SK-N-SH (cell line): ENCODE results near the gene SLC45A1. TPM values are rescaled to one million over a fixed set of nuclear protein-coding genes. Genes with fewer than 3 reads are reported as not detected.
A peak's percentile ranks its signal among the peaks of the same experiment; 100 is the strongest.

Source experiments
- CTCF ChIA-PET: fragments of 300-600, 350-600 bp; formaldehyde crosslinking; extraction: SDS; loops from one replicate; lab custom pipeline; 2021; lab: Yijun Ruan, JAX
- POLR2A ChIA-PET: fragments of 350-600 bp; sonication (Branson Sonifier 250); formaldehyde crosslinking; extraction: SDS; loops from one replicate; lab custom pipeline; 2020; ENCODE audit warnings: antibody characterized with exemption, inconsistent platforms; lab: Yijun Ruan, JAX
- DNase-seq: peaks from one replicate; pipeline ENCODE4 v3.0.0; 2012
- H2AFZ ChIP-seq: fragments of 200-600 bp; sonication (generic); 2 replicates; pipeline ENCODE4 v1.8.1; 2016; ENCODE audit warnings: antibody characterized with exemption, mild to moderate bottlenecking, low read depth
- H3F3A ChIP-seq: fragments of 200-600 bp; sonication (generic); replicated peaks from 2 replicates; pipeline ENCODE3; 2016; ENCODE audit warnings: antibody characterized with exemption, mild to moderate bottlenecking; ENCODE audit not compliant: insufficient read depth
- H3K27ac ChIP-seq, 2 experiments: fragments of 200-500 bp in 1 of 2; fragments of 200-600 bp in 1 of 2; sonication (Bioruptor generic) in 1 of 2; sonication (generic), shearing (Covaris generic) in 1 of 2; 2 replicates each; pipeline versions ENCODE4 v1.5.1 to v1.6.1; 2014 to 2016; ENCODE audit warnings: low read depth in 2 of 2, inconsistent platforms in 1 of 2, low read length in 1 of 2, mild to moderate bottlenecking in 1 of 2, mixed read lengths in 1 of 2
- H3K27me3 ChIP-seq: fragments of 200-600 bp; sonication (generic), shearing (Covaris generic); 2 replicates; pipeline ENCODE4 v1.6.1; 2016; ENCODE audit warnings: mixed run types; ENCODE audit not compliant: insufficient read depth
- H3K36me3 ChIP-seq, 2 experiments: fragments of 200-500 bp in 1 of 2; fragments of 200-600 bp in 1 of 2; sonication (Bioruptor generic) in 1 of 2; sonication (generic) in 1 of 2; replicated peaks in 1 of 2; 2 replicates each; pipeline versions ENCODE3 to v1.5.1; 2014 to 2016; ENCODE audit warnings: low read length in 1 of 2, mild to moderate bottlenecking in 1 of 2; ENCODE audit not compliant: insufficient read depth in 2 of 2, control insufficient read depth in 1 of 2
- H3K4me1 ChIP-seq, 2 experiments: fragments of 200-500 bp in 1 of 2; fragments of 200-600 bp in 1 of 2; sonication (Bioruptor generic) in 1 of 2; sonication (generic), shearing (Covaris generic) in 1 of 2; 2 replicates each; pipeline versions ENCODE4 v1.5.1 to v1.6.1; 2014 to 2016; ENCODE audit warnings: low read depth in 1 of 2, low read length in 1 of 2, mixed run types in 1 of 2; ENCODE audit not compliant: insufficient read depth in 2 of 2, control insufficient read depth in 1 of 2
- H3K4me2 ChIP-seq: fragments of 200-600 bp; sonication (generic), shearing (Covaris generic); 2 replicates; pipeline ENCODE4 v1.6.1; 2017; ENCODE audit warnings: mixed run types
- H3K4me3 ChIP-seq, 2 experiments: fragments of 200-500 bp in 1 of 2; fragments of 200-600 bp in 1 of 2; sonication (Bioruptor generic) in 1 of 2; sonication (generic), shearing (Covaris generic) in 1 of 2; 2 replicates each; pipeline versions ENCODE4 v1.5.1 to v1.8.1; 2014 to 2016; ENCODE audit warnings: low read depth in 2 of 2, inconsistent platforms in 1 of 2, low read length in 1 of 2, mild to moderate bottlenecking in 1 of 2, mixed read lengths in 1 of 2, moderate library complexity in 1 of 2
- H3K79me2 ChIP-seq: fragments of 200-600 bp; sonication (generic); 2 replicates; pipeline ENCODE4 v1.8.1; 2017; ENCODE audit warnings: mild to moderate bottlenecking; ENCODE audit not compliant: insufficient read depth
- H3K9ac ChIP-seq: fragments of 200-600 bp; sonication (generic); 2 replicates; pipeline ENCODE4 v1.6.1; 2017; ENCODE audit warnings: mixed run types
- H3K9me2 ChIP-seq: fragments of 200-600 bp; sonication (generic); 2 replicates; pipeline ENCODE4 v1.6.1; 2017; ENCODE audit warnings: mixed run types
- H3K9me3 ChIP-seq: fragments of 200-600 bp; sonication (generic); 2 replicates; pipeline ENCODE4 v1.6.1; 2017; ENCODE audit warnings: mixed run types, mild to moderate bottlenecking, moderate library complexity
- H4K20me1 ChIP-seq: fragments of 200-600 bp; sonication (generic); 2 replicates; pipeline ENCODE4 v1.6.1; 2017; ENCODE audit warnings: mild to moderate bottlenecking, mixed run types; ENCODE audit not compliant: insufficient read depth
- EP300 ChIP-seq, 2 experiments: IDR thresholded peaks; 2 replicates each; pipeline versions ENCODE4 v1.4.0 to v1.6.1; 2012; ENCODE audit warnings: borderline replicate concordance in 1 of 2, low read depth in 1 of 2, low read length in 1 of 2
- EZH2phosphoT487 ChIP-seq: fragments of 200-600 bp; sonication (generic); IDR thresholded peaks from 2 replicates; pipeline ENCODE4 v1.6.1; 2017; ENCODE audit warnings: low read depth, mixed run types, mild to moderate bottlenecking, antibody characterized with exemption, moderate library complexity, borderline replicate concordance
- FOSL2 ChIP-seq: IDR thresholded peaks from 2 replicates; pipeline ENCODE4 v1.4.0; 2012; ENCODE audit warnings: low read depth, mild to moderate bottlenecking, moderate library complexity, borderline replicate concordance
- FOXJ3 ChIP-seq: sonication (generic); formaldehyde crosslinking; IDR thresholded peaks from 2 replicates; pipeline ENCODE4 v1.5.1; 2020; ENCODE audit warnings: mild to moderate bottlenecking, missing genetic modification reagents
- GATA2 ChIP-seq: sonication (generic); formaldehyde crosslinking; IDR thresholded peaks from 2 replicates; pipeline ENCODE4 v1.5.0; 2020; ENCODE audit warnings: mild to moderate bottlenecking, missing genetic modification reagents
- MEF2A ChIP-seq: IDR thresholded peaks from 2 replicates; pipeline ENCODE4 v1.4.0; 2012; ENCODE audit warnings: low read depth, borderline replicate concordance
- MXI1 ChIP-seq: IDR thresholded peaks from 2 replicates; pipeline ENCODE4 v1.6.1; 2012; ENCODE audit warnings: mild to moderate bottlenecking, low read depth, low read length, improper control_type of control experiment
- NFIC ChIP-seq: IDR thresholded peaks from 2 replicates; pipeline ENCODE4 v1.4.0; 2012; ENCODE audit warnings: borderline replicate concordance
- RAD21 ChIP-seq: IDR thresholded peaks from 2 replicates; pipeline ENCODE4 v1.6.1; 2012; ENCODE audit warnings: mild to moderate bottlenecking, low read length
- RCOR1 ChIP-seq: fragments of 150-350 bp; IDR thresholded peaks from 2 replicates; pipeline ENCODE4 v1.6.1; 2017; ENCODE audit warnings: antibody characterized with exemption, low read length
- RFX5 ChIP-seq: IDR thresholded peaks from 2 replicates; pipeline ENCODE4 v1.6.1; 2012; ENCODE audit warnings: mild to moderate bottlenecking, improper control_type of control experiment, low read length
- SIN3A ChIP-seq: IDR thresholded peaks from 2 replicates; pipeline ENCODE4 v1.6.1; 2012; ENCODE audit warnings: low read depth, mild to moderate bottlenecking, low read length, moderate library complexity, borderline replicate concordance
- TAF1 ChIP-seq: IDR thresholded peaks from 2 replicates; pipeline ENCODE4 v1.6.1; 2012; ENCODE audit warnings: low read depth, mild to moderate bottlenecking, low read length, moderate library complexity, borderline replicate concordance
- TCF12 ChIP-seq: IDR thresholded peaks from 2 replicates; pipeline ENCODE4 v1.4.0; 2012
- TEAD4 ChIP-seq: IDR thresholded peaks from 2 replicates; pipeline ENCODE4 v1.4.0; 2012; ENCODE audit warnings: mild to moderate bottlenecking, borderline replicate concordance; ENCODE audit not compliant: insufficient read depth
- WGBS: methylation state at CpG from one replicate; pipeline ENCODE4 v1.1.6; 2017; ENCODE audit warnings: low lambda C conversion rate; 5-methylcytosine and 5-hydroxymethylcytosine counted together
- polyA plus RNA-seq, 3 experiments: library from polyadenylated mRNA; depleted of rRNA; stranded (reverse); fragments of >200 nt; gene quantifications; 2 replicates each; pipeline ENCODE4 v1.2.3, GENCODE V29; 2012
- TF ChIP-seq, protein P1 (sequence below): IDR thresholded peaks from 2 replicates; pipeline ENCODE4 v1.4.0; 2012; ENCODE audit warnings: low read depth, borderline replicate concordance
- TF ChIP-seq, protein P2 (sequence below): IDR thresholded peaks from 2 replicates; pipeline ENCODE4 v1.6.1; 2012; ENCODE audit warnings: mild to moderate bottlenecking, low read depth, low read length, moderate library complexity
- TF ChIP-seq, protein P3 (sequence below): fragments of 150-350 bp; IDR thresholded peaks from 2 replicates; pipeline ENCODE4 v1.6.1; 2017; ENCODE audit warnings: antibody characterized with exemption, low read length, low read depth, borderline replicate concordance
- TF ChIP-seq, protein P4 (sequence below): IDR thresholded peaks from 2 replicates; pipeline ENCODE4 v1.4.0; 2012; ENCODE audit warnings: low read depth
- TF ChIP-seq, protein P5 (sequence below): IDR thresholded peaks from 2 replicates; pipeline ENCODE4; 2012
- TF ChIP-seq, protein P6 (sequence below): fragments of 150-350 bp; IDR thresholded peaks from 2 replicates; pipeline ENCODE4 v1.6.1; 2016; ENCODE audit warnings: mild to moderate bottlenecking, low read depth, low read length
- TF ChIP-seq, protein P7 (sequence below): IDR thresholded peaks from 2 replicates; pipeline ENCODE4 v1.4.0; 2012; ENCODE audit warnings: low read depth, borderline replicate concordance

Gene SLC45A1
- polyA plus RNA-seq, 1 of the 3 experiments (the other 2 are of a cell fraction) = 2.5 TPM

DNA sequence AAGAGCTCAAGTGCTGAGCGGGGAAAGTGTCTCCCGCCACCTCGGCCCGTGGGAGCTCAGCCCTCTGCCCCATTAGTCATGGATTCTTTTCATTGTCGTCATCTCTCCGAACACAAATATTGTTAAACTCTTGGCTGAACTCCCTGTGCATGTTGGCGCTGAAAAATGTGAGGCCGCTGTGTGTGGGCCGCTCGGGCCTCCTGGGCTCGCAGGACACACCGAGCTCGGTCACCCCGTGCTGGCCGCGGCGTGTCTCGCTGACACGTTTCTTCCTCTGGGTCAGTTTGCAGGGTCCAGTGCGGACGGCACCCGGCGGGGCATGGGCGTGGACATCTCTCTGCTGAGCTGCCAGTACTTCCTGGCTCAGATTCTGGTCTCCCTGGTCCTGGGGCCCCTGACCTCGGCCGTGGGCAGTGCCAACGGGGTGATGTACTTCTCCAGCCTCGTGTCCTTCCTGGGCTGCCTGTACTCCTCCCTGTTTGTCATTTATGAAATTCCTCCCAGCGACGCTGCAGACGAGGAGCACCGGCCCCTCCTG is 25.6 kb downstream of the SLC45A1 start:
- Histone ChIP-seq H3F3A (no peaks in the 10 kb centered on the region), H3K4me1 (peaks cover 5 to 6% of the 10 kb centered on the region in 2 experiments; a peak in 2 of 4 replicates), H3K36me3 (no peaks in the 10 kb centered on the region), H3K27ac (peak overlapping the region in 1 of 2 experiments; percentile 84; a peak in 2 of 4 replicates), H4K20me1 (no peaks in the 10 kb centered on the region), H3K27me3 (no peaks in the 10 kb centered on the region), H3K9ac (peak overlapping the region; percentile 52; the same call in 1 of the 2 replicates), H2AFZ (no peak overlapping the region; the same call in 1 of the 2 replicates), H3K4me3 (no peak overlapping the region), H3K9me2 (no peaks in the 10 kb centered on the region), H3K79me2 (no peaks in the 10 kb centered on the region), H3K9me3 (no peaks in the 10 kb centered on the region), H3K4me2 (peak overlapping the region; percentile 36; the same call in 1 of the 2 replicates)
- ChIA-PET CTCF (interaction anchor here (1.0 to 1.1 kb wide), 3 partner anchors 25 to 363 kb away, joined by 3 to 4 read pairs (median 3); partner anchors contain the start of gene SLC45A1), POLR2A (no interaction called here)
- WGBS = 49% methylated on average over 10 of the region's 32 CpGs
- no peak for DNase-seq
- TF ChIP-seq TCF12 (0 out of 2 replicates have a peak, but pooled peaks have one; percentile 19), MXI1 (no peak), EZH2phosphoT487 (no peak), NFIC (peak; percentile 85), EP300 (IDR thresholded peaks at IDR 0.05; ENCODE audit: borderline replicate concordance in 1 of 2, low read depth in 1 of 2, low read length in 1 of 2) (peak in 1 of 2 experiments; percentile 26; a peak in 1 of 4 replicates), GATA2 (no peak), FOSL2 (peak; percentile 80), MEF2A (no peak), RAD21 (no peak), TEAD4 (peak; percentile 58; the same call in 1 of the 2 replicates), FOXJ3 (CRISPR knock-in tag) (no peak), SIN3A (no peak), RCOR1 (no peak), TAF1 (no peak), RFX5 (no peak)
- TF ChIP-seq, protein P1, sequence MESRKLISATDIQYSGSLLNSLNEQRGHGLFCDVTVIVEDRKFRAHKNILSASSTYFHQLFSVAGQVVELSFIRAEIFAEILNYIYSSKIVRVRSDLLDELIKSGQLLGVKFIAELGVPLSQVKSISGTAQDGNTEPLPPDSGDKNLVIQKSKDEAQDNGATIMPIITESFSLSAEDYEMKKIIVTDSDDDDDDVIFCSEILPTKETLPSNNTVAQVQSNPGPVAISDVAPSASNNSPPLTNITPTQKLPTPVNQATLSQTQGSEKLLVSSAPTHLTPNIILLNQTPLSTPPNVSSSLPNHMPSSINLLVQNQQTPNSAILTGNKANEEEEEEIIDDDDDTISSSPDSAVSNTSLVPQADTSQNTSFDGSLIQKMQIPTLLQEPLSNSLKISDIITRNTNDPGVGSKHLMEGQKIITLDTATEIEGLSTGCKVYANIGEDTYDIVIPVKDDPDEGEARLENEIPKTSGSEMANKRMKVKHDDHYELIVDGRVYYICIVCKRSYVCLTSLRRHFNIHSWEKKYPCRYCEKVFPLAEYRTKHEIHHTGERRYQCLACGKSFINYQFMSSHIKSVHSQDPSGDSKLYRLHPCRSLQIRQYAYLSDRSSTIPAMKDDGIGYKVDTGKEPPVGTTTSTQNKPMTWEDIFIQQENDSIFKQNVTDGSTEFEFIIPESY = no peak
- TF ChIP-seq, protein P2, sequence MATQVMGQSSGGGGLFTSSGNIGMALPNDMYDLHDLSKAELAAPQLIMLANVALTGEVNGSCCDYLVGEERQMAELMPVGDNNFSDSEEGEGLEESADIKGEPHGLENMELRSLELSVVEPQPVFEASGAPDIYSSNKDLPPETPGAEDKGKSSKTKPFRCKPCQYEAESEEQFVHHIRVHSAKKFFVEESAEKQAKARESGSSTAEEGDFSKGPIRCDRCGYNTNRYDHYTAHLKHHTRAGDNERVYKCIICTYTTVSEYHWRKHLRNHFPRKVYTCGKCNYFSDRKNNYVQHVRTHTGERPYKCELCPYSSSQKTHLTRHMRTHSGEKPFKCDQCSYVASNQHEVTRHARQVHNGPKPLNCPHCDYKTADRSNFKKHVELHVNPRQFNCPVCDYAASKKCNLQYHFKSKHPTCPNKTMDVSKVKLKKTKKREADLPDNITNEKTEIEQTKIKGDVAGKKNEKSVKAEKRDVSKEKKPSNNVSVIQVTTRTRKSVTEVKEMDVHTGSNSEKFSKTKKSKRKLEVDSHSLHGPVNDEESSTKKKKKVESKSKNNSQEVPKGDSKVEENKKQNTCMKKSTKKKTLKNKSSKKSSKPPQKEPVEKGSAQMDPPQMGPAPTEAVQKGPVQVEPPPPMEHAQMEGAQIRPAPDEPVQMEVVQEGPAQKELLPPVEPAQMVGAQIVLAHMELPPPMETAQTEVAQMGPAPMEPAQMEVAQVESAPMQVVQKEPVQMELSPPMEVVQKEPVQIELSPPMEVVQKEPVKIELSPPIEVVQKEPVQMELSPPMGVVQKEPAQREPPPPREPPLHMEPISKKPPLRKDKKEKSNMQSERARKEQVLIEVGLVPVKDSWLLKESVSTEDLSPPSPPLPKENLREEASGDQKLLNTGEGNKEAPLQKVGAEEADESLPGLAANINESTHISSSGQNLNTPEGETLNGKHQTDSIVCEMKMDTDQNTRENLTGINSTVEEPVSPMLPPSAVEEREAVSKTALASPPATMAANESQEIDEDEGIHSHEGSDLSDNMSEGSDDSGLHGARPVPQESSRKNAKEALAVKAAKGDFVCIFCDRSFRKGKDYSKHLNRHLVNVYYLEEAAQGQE = no peak
- TF ChIP-seq, protein P3, sequence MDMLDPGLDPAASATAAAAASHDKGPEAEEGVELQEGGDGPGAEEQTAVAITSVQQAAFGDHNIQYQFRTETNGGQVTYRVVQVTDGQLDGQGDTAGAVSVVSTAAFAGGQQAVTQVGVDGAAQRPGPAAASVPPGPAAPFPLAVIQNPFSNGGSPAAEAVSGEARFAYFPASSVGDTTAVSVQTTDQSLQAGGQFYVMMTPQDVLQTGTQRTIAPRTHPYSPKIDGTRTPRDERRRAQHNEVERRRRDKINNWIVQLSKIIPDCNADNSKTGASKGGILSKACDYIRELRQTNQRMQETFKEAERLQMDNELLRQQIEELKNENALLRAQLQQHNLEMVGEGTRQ = no peak
- TF ChIP-seq, protein P4, sequence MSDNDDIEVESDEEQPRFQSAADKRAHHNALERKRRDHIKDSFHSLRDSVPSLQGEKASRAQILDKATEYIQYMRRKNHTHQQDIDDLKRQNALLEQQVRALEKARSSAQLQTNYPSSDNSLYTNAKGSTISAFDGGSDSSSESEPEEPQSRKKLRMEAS = peak; percentile 54
- TF ChIP-seq, protein P5, sequence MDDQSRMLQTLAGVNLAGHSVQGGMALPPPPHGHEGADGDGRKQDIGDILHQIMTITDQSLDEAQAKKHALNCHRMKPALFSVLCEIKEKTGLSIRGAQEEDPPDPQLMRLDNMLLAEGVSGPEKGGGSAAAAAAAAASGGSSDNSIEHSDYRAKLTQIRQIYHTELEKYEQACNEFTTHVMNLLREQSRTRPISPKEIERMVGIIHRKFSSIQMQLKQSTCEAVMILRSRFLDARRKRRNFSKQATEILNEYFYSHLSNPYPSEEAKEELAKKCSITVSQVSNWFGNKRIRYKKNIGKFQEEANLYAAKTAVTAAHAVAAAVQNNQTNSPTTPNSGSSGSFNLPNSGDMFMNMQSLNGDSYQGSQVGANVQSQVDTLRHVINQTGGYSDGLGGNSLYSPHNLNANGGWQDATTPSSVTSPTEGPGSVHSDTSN = 0 out of 2 replicates have a peak, but pooled peaks have one; percentile 27
- TF ChIP-seq, protein P6, sequence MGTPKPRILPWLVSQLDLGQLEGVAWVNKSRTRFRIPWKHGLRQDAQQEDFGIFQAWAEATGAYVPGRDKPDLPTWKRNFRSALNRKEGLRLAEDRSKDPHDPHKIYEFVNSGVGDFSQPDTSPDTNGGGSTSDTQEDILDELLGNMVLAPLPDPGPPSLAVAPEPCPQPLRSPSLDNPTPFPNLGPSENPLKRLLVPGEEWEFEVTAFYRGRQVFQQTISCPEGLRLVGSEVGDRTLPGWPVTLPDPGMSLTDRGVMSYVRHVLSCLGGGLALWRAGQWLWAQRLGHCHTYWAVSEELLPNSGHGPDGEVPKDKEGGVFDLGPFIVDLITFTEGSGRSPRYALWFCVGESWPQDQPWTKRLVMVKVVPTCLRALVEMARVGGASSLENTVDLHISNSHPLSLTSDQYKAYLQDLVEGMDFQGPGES = no peak
- TF ChIP-seq, protein P7, sequence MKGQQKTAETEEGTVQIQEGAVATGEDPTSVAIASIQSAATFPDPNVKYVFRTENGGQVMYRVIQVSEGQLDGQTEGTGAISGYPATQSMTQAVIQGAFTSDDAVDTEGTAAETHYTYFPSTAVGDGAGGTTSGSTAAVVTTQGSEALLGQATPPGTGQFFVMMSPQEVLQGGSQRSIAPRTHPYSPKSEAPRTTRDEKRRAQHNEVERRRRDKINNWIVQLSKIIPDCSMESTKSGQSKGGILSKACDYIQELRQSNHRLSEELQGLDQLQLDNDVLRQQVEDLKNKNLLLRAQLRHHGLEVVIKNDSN = no peak
